Stimulated activated CD8-positive, alpha-beta memory T cell treated with anti-CD3 and anti-CD28 coated beads, Interleukin-12 subunit alpha, Interleukin-12 subunit beta, amount 100 ng/mL, for 1 hour (primary cell): ENCODE measurements around the gene NGF.
"Not testable (repeated sequence)": the region's sequence is repeated elsewhere in the genome, so short reads cannot be mapped to it uniquely, and the experiment has no call there.

Experiments
- DNase-seq: peaks from one replicate; pipeline ENCODE4 v3.0.0-alpha.2; 2020; ENCODE audit warnings: low read depth

NGF gene

DNA sequence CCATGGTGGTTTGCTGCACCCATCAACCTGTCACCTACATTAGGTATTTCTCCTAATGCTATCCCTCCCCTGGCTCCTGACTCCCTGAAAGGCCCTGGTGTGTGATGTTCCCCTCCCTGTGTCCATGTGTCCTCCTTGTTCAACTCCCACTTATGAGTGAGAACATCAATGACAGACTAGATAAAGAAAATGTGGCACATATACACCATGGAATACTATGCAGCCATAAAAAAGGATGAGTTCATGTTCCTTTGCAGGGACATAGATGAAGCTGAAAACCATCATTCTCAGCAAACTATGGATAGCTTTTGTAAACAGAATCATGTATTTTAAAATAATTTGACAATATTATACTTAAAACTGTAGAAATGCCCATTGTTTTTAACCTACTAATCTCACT lies 28.5 kb downstream of the NGF start:
- DNase-seq: not testable (repeated sequence)

DNA sequence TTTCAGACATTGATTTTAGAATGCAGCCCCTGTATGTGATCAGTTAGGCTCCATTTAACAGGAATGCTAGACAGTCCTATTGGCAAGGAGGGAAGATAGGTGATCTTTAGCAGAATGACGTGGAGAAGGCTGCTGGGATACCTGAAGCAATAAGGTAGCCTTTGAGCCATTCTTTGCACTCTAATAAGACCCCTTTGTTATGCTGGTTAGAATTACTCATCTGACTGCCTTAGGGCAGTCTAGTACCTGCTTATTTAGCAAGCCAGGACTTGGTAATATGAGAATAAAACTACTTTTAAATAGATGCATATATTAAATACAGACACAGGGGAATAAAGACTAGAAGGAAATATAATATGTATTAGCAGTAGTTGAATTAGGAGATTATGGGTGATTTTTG lies 29.1 kb downstream of the NGF start:
- no peak for DNase-seq

DNA sequence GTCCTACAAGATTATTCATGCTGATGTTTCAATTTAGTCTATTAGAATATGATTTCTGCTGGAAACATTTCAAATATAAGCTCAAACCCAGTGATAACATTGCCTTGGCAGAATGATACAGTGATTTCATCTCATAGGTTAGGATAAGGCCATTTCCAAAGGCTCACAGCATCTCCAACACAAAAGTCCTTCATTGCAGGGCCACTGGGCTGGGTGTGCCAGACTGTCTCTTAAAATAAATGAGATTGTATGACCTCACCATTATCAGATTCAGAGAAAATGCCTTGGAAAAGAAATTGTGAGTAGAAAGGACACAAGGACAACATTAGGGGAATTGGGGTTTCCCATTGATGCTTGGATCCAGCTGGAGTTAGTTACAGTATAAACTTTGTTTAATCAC lies 30.4 kb downstream of the NGF start:
- no peak for DNase-seq

DNA sequence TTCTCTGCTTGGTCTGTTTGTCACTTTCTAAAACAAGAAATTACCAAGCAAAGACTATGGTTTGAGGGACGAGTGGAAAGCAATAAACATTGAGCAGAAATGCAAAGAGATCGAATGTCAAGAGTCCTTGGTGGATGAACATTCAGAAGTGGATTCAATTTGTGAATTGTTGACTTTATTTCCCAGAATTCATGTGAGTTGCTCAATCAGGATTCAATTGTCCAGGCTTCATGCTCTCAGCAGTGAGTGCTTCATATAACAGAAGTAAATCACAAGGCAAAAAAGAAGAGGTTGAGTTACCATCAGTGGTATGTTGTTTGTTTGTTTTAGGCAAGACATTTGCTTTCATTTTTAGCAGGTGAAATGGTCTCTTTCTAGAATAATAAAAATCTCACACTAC lies 31.9 kb downstream of the NGF start:
- no peak for DNase-seq

DNA sequence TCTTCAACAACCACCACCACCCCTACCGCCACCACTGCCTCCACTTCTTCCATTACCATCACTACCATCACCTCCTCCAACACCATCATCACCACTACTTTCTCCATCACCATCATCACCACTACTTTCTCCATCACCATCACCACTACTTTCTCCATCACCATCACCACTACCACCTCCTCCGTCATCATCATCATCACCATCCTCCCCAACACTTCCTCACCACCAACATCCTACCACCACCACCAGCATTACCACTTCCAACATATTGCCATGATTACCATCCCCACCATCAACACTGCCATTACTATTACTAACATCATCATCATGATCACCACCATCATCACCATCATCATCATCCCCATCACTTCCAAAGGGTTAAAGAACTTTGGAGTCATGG lies 34.7 kb downstream of the NGF start:
- no peak for DNase-seq

DNA sequence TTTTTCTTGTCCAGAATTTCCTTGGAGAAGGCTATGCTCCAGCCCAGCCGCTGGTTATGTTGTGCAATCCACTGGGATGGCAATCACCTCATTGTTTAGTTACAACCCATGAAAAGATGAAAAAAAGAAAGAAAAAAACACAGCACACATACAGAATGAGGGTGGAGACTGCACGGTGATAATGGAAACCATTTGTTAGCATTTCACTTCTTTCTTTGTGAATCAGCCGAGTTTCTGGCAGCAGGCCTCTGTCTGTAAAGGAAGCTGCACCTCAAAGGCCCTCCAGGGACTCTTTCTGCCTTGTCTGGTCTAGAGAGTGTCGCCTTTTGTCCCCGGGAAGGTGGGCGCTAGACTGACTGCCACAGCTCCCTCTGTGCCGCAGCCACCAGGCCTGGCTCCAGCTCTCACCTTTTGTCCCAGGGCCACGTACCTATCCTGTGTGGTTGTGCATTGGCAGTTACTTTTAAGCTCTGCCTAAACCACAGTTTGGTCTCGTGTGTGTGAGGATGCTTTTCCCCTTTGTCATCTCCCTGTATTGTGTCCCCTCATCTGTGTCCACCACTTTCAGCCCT lies 35.6 kb downstream of the NGF start:
- DNase-seq: no peak

DNA sequence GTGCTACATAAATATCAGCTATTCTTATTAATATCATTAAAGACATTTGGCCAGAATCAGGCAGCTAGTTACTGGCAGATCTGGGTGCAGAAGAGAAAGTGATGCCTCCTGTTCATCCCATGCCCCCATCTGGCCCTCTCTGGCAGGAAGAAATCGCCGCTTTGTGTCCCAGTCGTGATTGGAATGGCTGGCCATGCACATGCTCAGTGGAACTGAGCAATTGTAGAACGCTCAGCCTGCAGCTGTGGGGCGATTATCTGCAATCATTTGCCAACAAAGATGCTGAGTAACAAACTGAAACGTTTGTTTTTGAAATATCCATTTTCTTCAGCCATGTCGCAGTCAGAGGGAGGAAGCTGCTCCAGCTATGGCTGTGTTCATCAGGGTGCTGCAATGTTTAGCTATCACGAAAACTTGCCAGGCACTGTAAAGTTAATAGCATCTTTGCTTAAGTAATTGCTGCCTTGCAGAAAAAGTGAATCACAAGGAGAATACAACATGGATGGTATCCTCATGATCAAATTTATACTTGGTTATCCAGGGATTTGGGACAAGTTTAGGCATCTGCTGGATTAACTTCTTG lies 36.5 kb downstream of the NGF start:
- DNase-seq: no peak

DNA sequence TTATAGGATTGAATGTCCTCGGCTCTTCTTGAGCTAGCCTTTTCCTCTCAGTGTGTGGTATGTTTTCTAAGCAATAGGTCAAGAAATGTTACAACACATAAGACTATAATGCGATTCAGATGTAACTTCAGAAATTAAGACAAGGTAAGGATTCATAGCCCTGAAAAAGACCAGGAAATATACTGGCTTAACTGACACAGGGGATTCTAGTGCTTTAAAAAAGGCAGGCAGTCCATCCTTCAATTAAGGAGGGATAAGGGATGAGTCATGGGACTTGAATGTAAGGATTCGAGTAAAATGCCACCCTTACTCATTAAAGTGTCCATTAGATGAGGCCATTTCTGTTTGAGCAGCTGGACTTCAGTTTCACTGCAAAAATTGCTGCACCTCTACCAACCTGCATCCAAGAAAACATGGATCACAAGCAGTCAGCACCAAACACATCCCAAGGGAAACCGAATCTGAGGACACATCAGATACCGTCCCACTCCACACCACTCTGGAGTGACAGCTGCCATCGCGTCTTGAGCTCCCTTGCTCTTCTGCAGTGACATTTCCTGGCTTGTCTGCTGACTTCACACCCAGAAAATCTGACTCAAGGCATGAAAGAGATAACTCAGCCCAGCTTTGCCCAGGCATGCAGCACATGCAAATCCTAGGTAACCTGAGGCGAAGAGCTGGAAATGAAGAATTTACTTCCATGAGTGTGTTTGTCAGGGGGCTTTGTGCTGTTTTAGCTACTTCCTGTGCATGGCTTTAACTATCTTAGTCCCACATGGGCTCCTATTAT lies 37.8 kb downstream of the NGF start:
- no peak for DNase-seq

DNA sequence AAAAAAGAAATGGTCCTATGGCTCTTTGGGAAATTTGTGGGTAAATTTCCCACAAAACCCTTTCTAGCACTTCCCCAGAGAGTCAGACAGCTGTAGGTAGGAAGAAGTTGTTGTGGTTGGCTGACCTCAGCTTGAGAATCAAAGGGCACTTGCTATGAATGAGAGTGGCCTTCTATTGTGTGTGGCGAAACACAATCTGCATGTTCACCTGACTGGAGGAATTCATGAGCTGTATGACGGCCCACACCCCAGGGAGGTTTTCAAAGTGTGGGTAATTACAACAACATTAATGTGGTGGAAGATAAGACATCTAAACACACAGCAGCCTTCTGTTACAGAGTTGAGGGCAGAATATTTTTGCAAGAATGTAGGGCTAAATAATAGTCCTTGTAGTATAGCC lies 38.8 kb downstream of the NGF start:
- no peak for DNase-seq

DNA sequence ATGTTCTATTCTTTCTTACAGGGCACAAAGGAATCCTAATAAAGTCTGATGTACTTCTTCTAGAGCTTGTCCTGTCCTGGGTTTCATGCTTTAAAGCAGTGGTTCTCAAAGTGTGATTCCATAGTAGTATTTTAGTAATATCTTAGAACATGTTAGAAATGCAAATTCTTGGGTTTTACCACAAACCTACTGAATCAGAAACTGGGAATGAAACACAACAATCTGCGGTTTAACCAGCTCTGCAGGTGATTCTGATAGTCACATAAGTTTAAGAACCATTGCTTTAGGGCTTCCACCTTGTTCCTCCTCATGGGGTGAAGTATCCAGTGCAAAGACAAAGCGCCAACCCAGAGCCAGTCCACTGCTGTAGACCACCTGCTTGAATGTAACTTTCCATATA lies 41.1 kb downstream of the NGF start:
- no peak for DNase-seq

DNA sequence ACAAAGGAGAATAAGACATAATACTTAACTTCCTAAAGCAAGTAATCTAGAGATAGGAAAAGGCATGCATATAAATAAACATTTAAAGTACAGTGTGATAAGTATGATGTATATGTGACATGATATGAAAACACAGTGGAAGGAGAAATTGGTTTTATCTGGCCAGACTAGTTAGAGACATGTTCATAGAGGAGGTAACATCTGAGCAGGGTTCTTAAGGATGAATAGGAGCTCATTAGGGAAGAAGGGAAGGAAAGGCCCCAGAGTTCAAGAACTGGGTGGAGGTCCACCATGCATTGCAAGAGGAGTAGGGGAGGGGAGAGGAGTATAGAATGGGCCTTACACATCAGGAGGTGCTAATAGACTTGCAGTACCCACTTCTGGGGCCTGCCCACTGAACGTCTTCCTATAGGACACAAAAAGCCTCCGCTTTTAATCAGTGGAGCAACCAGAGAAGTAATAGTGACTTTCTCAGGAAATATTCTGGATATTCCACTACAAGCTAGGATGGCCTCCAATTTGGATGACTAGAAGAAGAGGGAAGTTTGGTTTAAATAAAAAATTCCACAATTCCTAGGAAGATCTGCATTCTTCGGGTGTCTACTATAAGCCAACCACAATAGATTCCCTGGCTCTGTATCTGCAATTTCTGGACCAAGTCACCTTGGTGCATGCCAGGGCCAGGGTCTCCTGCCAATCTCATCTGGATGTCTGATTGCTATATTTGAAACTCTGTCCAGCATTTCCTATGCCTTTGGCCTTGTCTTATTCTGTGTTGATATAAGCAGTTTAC lies 41.9 kb downstream of the NGF start:
- no peak for DNase-seq

DNA sequence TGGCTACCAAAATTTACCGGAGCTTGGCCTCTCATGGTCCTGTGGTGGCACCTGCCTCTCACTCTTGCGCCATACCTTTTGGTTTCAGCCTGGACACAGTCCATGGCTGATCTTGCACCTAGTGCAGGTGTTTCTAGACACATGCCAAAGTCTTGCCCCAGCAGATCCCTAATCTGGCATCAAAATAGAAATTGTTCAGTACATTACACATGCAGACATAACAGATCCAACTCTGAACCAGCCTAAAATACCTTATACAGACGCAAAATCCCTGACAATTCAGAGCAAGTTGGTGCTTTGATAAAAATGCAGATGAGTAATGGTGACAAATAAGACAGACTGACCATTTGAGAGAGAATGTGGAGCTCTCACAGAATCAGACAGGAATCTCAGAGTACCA lies 44.1 kb downstream of the NGF start:
- no peak for DNase-seq

DNA sequence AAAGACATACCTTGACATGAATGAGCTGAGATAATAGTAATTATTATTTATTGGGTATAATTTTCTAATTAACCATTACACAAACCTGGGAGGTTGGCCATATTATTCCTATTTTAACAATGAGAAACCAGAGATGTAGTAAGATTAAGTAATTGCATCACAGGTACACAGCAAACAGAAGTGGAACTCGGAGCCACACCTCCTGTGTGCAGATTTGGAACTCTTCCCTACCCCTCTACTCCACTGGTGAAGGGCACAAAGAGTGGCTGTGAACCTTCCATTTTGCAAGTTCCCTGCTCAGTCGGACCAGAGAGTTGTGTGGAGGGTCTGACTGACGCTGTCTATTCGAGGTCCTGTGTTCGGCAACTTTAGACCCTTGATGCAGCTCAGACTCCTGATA lies 45.0 kb downstream of the NGF start:
- no peak for DNase-seq

DNA sequence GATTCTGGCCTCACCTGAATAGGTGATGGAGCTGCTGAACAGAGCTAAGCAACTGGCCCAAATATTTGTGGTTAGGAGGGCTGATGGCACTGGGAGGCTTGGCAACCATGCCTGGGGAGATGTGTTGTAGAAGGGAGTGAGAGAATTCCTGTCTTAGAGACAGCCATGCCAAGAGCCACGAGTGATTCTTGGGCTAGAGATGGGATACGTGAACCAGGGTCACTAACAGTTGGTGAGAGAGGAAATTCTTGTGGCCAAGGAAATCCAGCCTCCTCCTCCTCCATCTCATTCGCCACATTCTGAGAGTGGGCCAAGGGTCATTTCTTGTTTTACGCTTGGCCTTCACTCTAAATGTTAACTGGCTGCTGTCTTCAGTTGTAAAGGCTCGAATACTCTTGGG lies 46.3 kb downstream of the NGF start:
- DNase-seq: no peak

DNA sequence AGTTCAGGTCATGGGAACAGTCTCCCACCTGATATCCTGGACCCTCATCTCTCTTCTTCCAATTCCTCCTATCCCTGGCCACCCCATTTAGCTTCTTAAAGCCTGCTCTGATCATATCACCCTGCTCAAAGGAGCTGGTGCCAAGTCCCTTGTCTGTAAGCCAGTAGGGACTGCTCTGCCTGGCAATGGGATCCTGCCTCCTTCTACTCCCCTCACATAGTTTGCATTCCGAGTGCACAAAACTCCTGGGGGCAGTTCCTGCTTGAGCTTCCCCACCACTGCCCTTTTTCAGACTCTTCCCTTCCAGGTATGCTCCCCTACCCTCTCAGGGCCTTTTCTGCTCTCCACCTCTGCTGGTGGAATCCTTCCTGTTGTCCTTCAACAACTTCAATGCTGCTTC lies 48.1 kb downstream of the NGF start:
- no peak for DNase-seq

DNA sequence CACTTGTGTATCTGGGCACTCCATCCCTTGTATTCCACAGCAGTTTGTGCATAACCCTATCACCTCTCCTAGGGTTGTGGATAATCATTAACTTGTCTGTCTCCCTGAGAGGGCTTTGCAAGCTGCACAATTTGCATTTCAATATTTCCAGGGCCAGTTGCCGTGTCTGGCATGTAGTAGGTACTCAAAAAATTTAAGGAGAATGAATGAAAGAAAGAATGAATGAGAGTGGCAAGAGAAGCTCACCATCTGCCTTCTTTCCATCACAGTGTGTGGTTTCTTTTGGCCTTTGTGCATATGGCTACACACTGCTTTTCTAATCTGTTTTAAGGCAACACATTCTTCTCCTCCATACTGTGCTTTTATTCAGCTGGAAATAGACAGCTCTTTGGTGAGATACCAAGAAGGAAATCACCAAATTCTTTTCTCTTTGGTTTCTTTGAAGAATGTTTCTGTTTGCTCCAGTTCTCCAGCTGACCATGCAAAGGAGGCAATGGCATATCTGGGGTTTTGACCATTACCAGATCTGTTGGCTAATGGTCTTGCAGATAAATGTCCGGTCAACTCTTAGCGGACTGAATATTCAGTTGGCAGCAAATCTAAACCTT lies 49.4 kb downstream of the NGF start:
- no peak for DNase-seq

DNA sequence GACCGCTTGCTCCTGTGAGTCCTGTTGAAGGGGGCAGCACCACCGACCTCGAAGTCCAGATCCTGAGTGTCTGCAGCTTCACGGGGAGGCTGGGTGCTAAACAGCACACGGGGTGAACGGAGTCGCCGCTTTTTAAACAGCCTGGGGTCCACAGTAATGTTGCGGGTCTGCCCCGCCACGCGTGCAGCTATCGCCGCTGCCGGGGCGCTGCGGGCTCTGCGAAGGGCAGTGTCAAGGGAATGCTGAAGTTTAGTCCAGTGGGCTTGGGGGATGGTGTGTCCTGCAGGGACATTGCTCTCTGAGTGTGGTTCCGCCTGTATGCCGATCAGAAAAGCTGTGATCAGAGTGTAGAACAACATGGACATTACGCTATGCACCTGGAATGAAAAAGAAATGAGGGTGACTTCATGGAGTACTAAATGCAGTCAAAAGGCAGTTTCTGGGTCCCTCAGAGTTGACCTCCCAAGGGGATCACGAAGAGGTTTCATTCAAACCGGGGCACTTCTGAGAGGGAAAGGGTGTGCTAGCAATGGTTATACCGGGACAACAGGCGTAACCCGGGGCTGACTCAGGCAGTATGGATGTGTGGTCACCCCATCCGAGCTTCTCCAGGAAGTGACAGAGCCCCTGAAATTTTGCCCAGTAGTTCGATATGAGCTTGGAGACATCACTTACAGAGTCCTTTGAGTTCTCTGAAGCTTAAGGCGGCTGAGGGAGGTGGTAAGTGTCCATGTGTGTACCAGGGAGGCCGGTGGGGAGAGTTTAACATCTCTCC lies 51.4 kb downstream of the NGF start:
- no peak for DNase-seq

DNA sequence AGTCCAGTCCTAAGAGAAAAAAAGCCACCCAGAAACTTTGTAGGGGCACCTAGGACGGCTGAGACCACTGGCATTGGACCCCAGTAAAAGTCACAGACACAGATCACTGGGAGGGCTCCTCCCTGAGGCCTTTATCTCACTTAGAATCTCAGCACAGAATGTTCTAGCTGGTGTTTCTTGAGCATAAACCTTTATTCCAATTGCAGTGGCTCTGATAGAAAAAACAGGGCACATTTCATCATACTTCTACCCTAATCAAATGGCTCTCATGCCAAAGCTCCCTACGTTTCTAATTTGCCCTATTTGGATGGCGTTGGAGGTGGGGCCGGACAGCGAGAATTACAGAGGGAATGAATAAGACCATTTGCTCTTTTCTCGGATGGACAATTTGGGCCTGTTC lies 53.8 kb downstream of the NGF start:
- no peak for DNase-seq

DNA sequence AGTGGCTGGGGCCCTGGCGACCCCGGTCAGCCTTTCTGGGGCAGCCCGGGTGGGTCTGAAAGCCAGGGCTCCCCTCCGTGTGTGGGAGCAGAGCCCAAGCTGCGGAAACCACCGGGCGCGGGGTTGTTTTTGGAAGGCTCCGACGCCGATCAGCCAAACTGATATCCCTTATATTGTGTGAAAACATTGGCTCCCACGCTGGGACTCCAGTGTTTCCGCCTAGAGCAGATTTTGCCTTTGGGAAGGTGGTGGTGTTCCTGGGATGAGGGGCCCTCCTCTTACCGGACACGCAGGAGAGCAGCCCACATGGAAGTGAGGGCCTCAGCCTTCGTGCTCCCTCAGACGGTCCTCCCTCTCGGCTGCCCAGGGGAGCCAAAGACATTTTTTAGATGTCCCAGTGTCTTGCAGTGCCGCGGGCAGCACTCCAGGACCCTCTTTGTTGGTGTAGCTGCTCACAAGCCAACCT lies 54.3 kb downstream of the NGF start:
- DNase-seq: no peak

DNA sequence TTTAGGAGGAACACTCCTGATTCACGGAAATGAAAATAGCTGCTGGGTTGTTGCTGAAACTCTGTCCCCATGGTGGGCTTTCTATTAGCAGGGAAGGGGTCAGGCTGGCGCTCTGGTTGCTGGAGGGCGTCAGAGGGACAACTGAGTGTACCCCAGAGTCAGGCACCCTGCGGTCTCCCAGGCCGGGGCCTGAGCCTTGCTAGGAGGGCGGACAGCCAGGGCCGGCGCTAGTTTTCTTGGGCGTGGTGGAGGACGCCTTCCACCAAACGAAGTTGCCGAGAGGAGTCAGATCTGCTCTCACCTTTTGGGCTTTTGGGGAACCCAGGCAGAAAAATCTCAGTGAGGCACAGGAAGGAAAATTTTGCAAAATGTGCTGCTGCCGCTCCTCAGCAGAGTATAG lies 54.8 kb downstream of the NGF start:
- DNase-seq: no peak

DNA sequence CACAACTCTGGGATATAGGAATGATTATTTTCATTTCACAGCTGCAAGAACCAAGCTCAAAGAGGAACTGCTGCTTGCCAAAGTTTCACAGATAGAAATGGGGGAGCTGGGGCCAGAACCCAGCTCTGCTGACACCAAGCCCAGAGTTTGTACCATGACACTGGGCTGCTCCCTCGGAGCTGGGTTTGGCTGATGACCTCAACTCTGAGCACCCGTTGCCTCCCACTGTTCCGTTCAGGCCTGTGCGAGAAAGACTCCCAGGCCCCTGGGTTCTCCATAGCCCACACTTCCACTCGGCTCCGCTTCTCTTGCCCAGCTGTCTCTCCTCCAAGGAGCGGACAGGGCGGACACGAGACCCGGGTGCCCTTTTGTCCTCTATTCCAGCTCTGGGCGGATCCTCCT lies 55.2 kb downstream of the NGF start:
- DNase-seq: no peak

DNA sequence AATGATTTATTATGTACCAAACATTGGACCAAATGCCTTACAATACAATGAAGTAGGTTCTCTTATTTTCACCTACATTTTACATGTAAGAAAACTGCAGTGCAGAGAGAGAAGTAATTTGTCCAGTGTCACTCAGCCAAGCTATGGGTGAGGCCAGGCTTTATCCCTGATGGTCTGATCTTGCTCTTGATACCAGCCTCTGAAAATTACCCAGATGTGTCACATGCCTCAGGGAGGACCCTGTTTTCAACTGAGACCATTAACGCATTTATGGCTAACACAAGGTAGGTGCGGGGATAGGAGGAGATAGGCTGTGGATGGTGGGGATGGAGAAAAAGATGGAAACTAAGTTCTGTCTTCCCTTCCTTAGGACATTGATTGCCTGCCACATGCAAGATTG lies 56.9 kb downstream of the NGF start:
- DNase-seq: no peak
